Kidney epithelial cell (primary cell): ENCODE results near the gene OSBPL2. TPM values are rescaled to one million over a fixed set of nuclear protein-coding genes. Genes with fewer than 3 reads are reported as not detected.
A peak's percentile ranks its signal among the peaks of the same experiment; 100 is the strongest.

ENCODE experiments used
- DNase-seq: peaks from one replicate; pipeline ENCODE4 v3.0.0-alpha.2; 2010; ENCODE audit warnings: low read depth
- H3K27me3 ChIP-seq: 2 replicates; pipeline ENCODE4 v1.6.0; 2011; ENCODE audit warnings: low read length; ENCODE audit not compliant: control insufficient read depth, insufficient read depth
- H3K36me3 ChIP-seq: 2 replicates; pipeline ENCODE4 v1.5.1; 2011; ENCODE audit warnings: low read length; ENCODE audit not compliant: control insufficient read depth, insufficient read depth
- H3K4me3 ChIP-seq: 2 replicates; pipeline ENCODE4 v1.5.1; 2011; ENCODE audit warnings: low read depth, mild to moderate bottlenecking, control low read depth, low read length
- CTCF ChIP-seq: IDR thresholded peaks from 2 replicates; pipeline ENCODE4 v1.5.1; 2011; ENCODE audit warnings: mild to moderate bottlenecking, moderate library complexity, low read length, control low read depth, inconsistent platforms; ENCODE audit not compliant: insufficient read depth, poor library complexity, severe bottlenecking
- total RNA-seq: library from RNA; depleted of rRNA; stranded (reverse); fragments of >200 nt; gene quantifications from 2 replicates; pipeline ENCODE4 v1.2.3, GENCODE V29; 2015

Gene OSBPL2
- total RNA-seq, 1 donor from 2014 or later: 26.5 TPM

GRCh38 chr20:62298577-62299249, 60.4 kb downstream of the OSBPL2 start:
- TF ChIP-seq CTCF: no peak
- H3K36me3 ChIP-seq: no peaks in the 10 kb centered on the region

GRCh38 chr20:62299666-62300236, 61.4 kb downstream of the OSBPL2 start:
- no peak for DNase-seq
- Histone ChIP-seq H3K27me3 (no peaks in the 10 kb centered on the region), H3K4me3 (no peak overlapping the region), H3K36me3 (peaks cover 2% of the 10 kb centered on the region)
- no peak for TF ChIP-seq CTCF

More at GRCh38 chr20:62298577-62299249, 60.4 kb downstream of the OSBPL2 start:
- DNase-seq: no peak
- H3K4me3 ChIP-seq: no peak overlapping the region
- H3K27me3 ChIP-seq: no peaks in the 10 kb centered on the region

GRCh38 chr20:62300319-62300718, 62.0 kb downstream of the OSBPL2 start:
- H3K27me3 ChIP-seq: no peaks in the 10 kb centered on the region
- TF ChIP-seq CTCF: no peak
- no peak overlapping the region for H3K4me3 ChIP-seq
- no peak for DNase-seq
- H3K36me3 ChIP-seq: peaks cover 2% of the 10 kb centered on the region

GRCh38 chr20:62301111-62301668, 62.9 kb downstream of the OSBPL2 start:
- no peak for DNase-seq
- no peak for TF ChIP-seq CTCF
- H3K36me3 ChIP-seq: peaks cover 4% of the 10 kb centered on the region
- H3K27me3 ChIP-seq: no peaks in the 10 kb centered on the region
- H3K4me3 ChIP-seq: no peak overlapping the region

- peaks cover 6% of the 10 kb centered on the region for H3K36me3 ChIP-seq
- H3K4me3 ChIP-seq: peak overlapping the region; percentile 65
- peak; percentile 70 for DNase-seq
- no peaks in the 10 kb centered on the region for H3K27me3 ChIP-seq
- peak; percentile 97 for TF ChIP-seq CTCF
Observed at GRCh38 chr20:62301773-62302340, 63.5 kb downstream of the OSBPL2 start.
